Mucosa of descending colon (tissue), 3 donors: Measurements from ENCODE around the gene IFRD1. TPM values are rescaled to one million over a fixed set of nuclear protein-coding genes. Genes with fewer than 3 reads are reported as not detected.

Experiments used
- ATAC-seq: fragments of 200-7000 bp; cut with Tn5 transposase; one replicate; pipeline ENCODE4 v1.9.1; 2020; ENCODE audit warnings: mild to moderate bottlenecking, moderate library complexity
- DNase-seq, 3 donors: peaks; one replicate each; pipeline ENCODE4 v3.0.0-alpha.2; 2020
- H3K36me3 ChIP-seq: fragments of 200-600 bp; one replicate; pipeline ENCODE4 v1.8.0; 2021; ENCODE audit warnings: low read depth, mild to moderate bottlenecking
- H3K4me1 ChIP-seq: fragments of 200-600 bp; one replicate; pipeline ENCODE4 v1.8.0; 2021; ENCODE audit warnings: low read depth, mild to moderate bottlenecking
- H3K4me3 ChIP-seq: fragments of 200-600 bp; one replicate; pipeline ENCODE4 v1.8.0; 2021; ENCODE audit warnings: mild to moderate bottlenecking
- H3K9me3 ChIP-seq: fragments of 200-600 bp; one replicate; pipeline ENCODE4 v1.8.0; 2021; ENCODE audit warnings: mild to moderate bottlenecking
- CTCF ChIP-seq: fragments of 200-600 bp; IDR thresholded peaks from one replicate; pipeline ENCODE4 v1.8.0; 2022; ENCODE audit warnings: antibody characterized with exemption, mild to moderate bottlenecking
- intact Hi-C, 2 donors: fragments of 100-400 bp; cut with DNase I in 1 of 2; cut with micrococcal nuclease in 1 of 2; formaldehyde crosslinking; loops; one replicate each; pipeline versions ENCODE4 v1.11.0 to v1.11.1; 2022; cut with DNase I, micrococcal nuclease
- total RNA-seq, 3 donors: library from RNA; stranded (reverse); fragmentation: NEBNext Ultra II Directional in 2 of 3; extraction: Animal tissue kit (Norgen Biotek cat#: 25700) in 2 of 3; gene quantifications; one replicate each; pipeline versions ENCODE4 v1.2.1 to v1.2.4, GENCODE V29; 2021 to 2023
- donor health status: DM: no; HTN: no; CAD: no; lungs with moderate emphysema.
- donor health status: DM: no; HTN: no; CAD: no.
- donor health status: DM: no; HTN: yes; CAD: no.

Gene IFRD1
- total RNA-seq, 3 donors from 2014 or later = 31.2 to 68.0 (median 47.1) TPM

- H3K4me1 ChIP-seq = no peaks in the 10 kb centered on the region
- peak in 1 of 3 donors; percentile 54 for DNase-seq
- no peak for TF ChIP-seq CTCF
- no peak overlapping the region for H3K4me3 ChIP-seq
- no peaks in the 10 kb centered on the region for H3K36me3 ChIP-seq
- H3K9me3 ChIP-seq = no peaks in the 10 kb centered on the region
- ATAC-seq = peak; percentile 86
- intact Hi-C loops = no loop called here
Measured at GRCh38 chr7:112462236-112462635, 12.0 kb downstream of the IFRD1 start.

- Histone ChIP-seq H3K36me3 (no peaks in the 10 kb centered on the region), H3K4me1 (no peaks in the 10 kb centered on the region), H3K9me3 (no peaks in the 10 kb centered on the region), H3K4me3 (no peak overlapping the region)
- ATAC-seq (no peak), DNase-seq (no peak)
- intact Hi-C loops = no loop called here
- no peak for TF ChIP-seq CTCF
Measured at GRCh38 chr7:112467867-112468266, 17.6 kb downstream of the IFRD1 start.

GRCh38 chr7:112470194-112470593 is 19.9 kb downstream of the IFRD1 start:
- H3K36me3 ChIP-seq = no peaks in the 10 kb centered on the region
- no peaks in the 10 kb centered on the region for H3K9me3 ChIP-seq
- TF ChIP-seq CTCF = no peak
- ATAC-seq (no peak), DNase-seq (no peak)
- H3K4me1 ChIP-seq = no peaks in the 10 kb centered on the region
- no peak overlapping the region for H3K4me3 ChIP-seq
- intact Hi-C loops = no loop called here

GRCh38 chr7:112476390-112477052 is 26.3 kb downstream of the IFRD1 start:
- H3K4me3 ChIP-seq = no peak overlapping the region
- no peak for DNase-seq
- no peak for TF ChIP-seq CTCF
- no peaks in the 10 kb centered on the region for H3K9me3 ChIP-seq
- H3K4me1 ChIP-seq = no peaks in the 10 kb centered on the region
- ATAC-seq = no peak
- no peaks in the 10 kb centered on the region for H3K36me3 ChIP-seq
- intact Hi-C loops = no loop called here

- intact Hi-C loops = no loop called here
- Histone ChIP-seq H3K36me3 (no peaks in the 10 kb centered on the region), H3K9me3 (no peaks in the 10 kb centered on the region), H3K4me1 (no peaks in the 10 kb centered on the region), H3K4me3 (no peak overlapping the region)
- no peak for DNase-seq
- ATAC-seq = no peak
- TF ChIP-seq CTCF = no peak
Measured at GRCh38 chr7:112481121-112481736, 31.0 kb downstream of the IFRD1 start.
